GM23338 (cell line): ENCODE data around the gene RHOA. TPM values are rescaled to one million over a fixed set of nuclear protein-coding genes. Genes with fewer than 3 reads are reported as not detected.
"Not testable (repeated sequence)": the region's sequence is repeated elsewhere in the genome, so short reads cannot be mapped to it uniquely, and the experiment has no call there.

Source experiments
- ATAC-seq: fragments of 200-7000 bp; cut with Tn5 transposase; 3 replicates; pipeline ENCODE4 v1.9.1; 2020
- DNase-seq: peaks from one replicate; pipeline ENCODE4 v3.0.0-alpha.2; 2015; ENCODE audit warnings: low spot score
- H2AFZ ChIP-seq: fragments of 200-600 bp; sonication (generic); 2 replicates; pipeline ENCODE4 v1.8.0; 2016; ENCODE audit warnings: antibody characterized with exemption, mild to moderate bottlenecking, moderate library complexity
- H3F3A ChIP-seq: fragments of 200-600 bp; sonication (generic); replicated peaks from 2 replicates; pipeline ENCODE4 v1.8.0; 2017; ENCODE audit warnings: antibody characterized with exemption, mixed run types, low read depth
- H3K27ac ChIP-seq: fragments of 200-600 bp; sonication (generic); 2 replicates; pipeline ENCODE4 v1.6.1; 2016; ENCODE audit warnings: low read depth
- H3K27me3 ChIP-seq: fragments of 200-600 bp; sonication (generic); 2 replicates; pipeline ENCODE4 v1.8.0; 2016; ENCODE audit warnings: mild to moderate bottlenecking, mixed run types, moderate library complexity; ENCODE audit not compliant: insufficient read depth
- H3K36me3 ChIP-seq: fragments of 200-600 bp; sonication (generic); 2 replicates; pipeline ENCODE4 v1.8.0; 2016; ENCODE audit warnings: mild to moderate bottlenecking; ENCODE audit not compliant: insufficient read depth
- H3K4me1 ChIP-seq: fragments of 200-600 bp; sonication (generic); 2 replicates; pipeline ENCODE4 v1.8.0; 2016; ENCODE audit warnings: mild to moderate bottlenecking, moderate library complexity; ENCODE audit not compliant: insufficient read depth
- H3K4me2 ChIP-seq: fragments of 200-600 bp; sonication (generic); 2 replicates; pipeline ENCODE4 v1.7.1; 2017; ENCODE audit warnings: mixed run types
- H3K4me3 ChIP-seq: fragments of 200-600 bp; sonication (generic); 2 replicates; pipeline ENCODE4 v1.6.1; 2016; ENCODE audit warnings: mixed run types
- H3K79me2 ChIP-seq: fragments of 200-600 bp; sonication (generic); replicated peaks from 2 replicates; pipeline ENCODE4 v1.8.0; 2017; ENCODE audit warnings: mild to moderate bottlenecking; ENCODE audit not compliant: insufficient read depth
- H3K9me2 ChIP-seq: fragments of 200-600 bp; sonication (generic); 2 replicates; pipeline ENCODE4 v1.8.0; 2017; ENCODE audit not compliant: insufficient read depth
- H4K20me1 ChIP-seq: fragments of 200-600 bp; sonication (generic); replicated peaks from 2 replicates; pipeline ENCODE4 v1.8.0; 2017; ENCODE audit warnings: mild to moderate bottlenecking; ENCODE audit not compliant: insufficient read depth
- H3K27ac Mint-ChIP-seq: 2 replicates; pipeline ENCODE4 v1.8.0; 2020; ENCODE audit warnings: inconsistent platforms, mild to moderate bottlenecking, moderate library complexity, mixed read lengths
- H3K27me3 Mint-ChIP-seq: 3 replicates; pipeline ENCODE4 v1.8.0; 2022; ENCODE audit warnings: low read depth, mild to moderate bottlenecking, moderate library complexity, mixed read lengths, inconsistent platforms; ENCODE audit not compliant: insufficient read depth, poor library complexity
- H3K36me3 Mint-ChIP-seq: 3 replicates; pipeline ENCODE4 v1.8.0; 2021; ENCODE audit warnings: low read depth, mild to moderate bottlenecking, inconsistent platforms, moderate library complexity, mixed read lengths
- H3K4me1 Mint-ChIP-seq: 3 replicates; pipeline ENCODE4 v1.8.0; 2020; ENCODE audit warnings: mild to moderate bottlenecking, inconsistent platforms, mixed read lengths
- H3K4me3 Mint-ChIP-seq: 3 replicates; pipeline ENCODE4 v1.8.0; 2021; ENCODE audit warnings: moderate library complexity, mild to moderate bottlenecking, inconsistent platforms, mixed read lengths
- H3K9me3 Mint-ChIP-seq: 3 replicates; pipeline ENCODE4 v1.8.0; 2020; ENCODE audit warnings: moderate library complexity, mild to moderate bottlenecking, inconsistent platforms, mixed read lengths
- CREB1 ChIP-seq: fragments of 250-450 bp; sonication (Bioruptor Pico); IDR thresholded peaks from 2 replicates; pipeline ENCODE4 v1.5.0; 2020; ENCODE audit warnings: low read depth, mild to moderate bottlenecking, moderate library complexity
- EZH2 ChIP-seq: fragments of 200-600 bp; sonication (generic); IDR thresholded peaks from one replicate; pipeline ENCODE4 v1.8.0; 2017; ENCODE audit warnings: antibody characterized with exemption, mild to moderate bottlenecking, low read depth; ENCODE audit not compliant: unreplicated experiment
- NANOG ChIP-seq: IDR thresholded peaks from 2 replicates; pipeline ENCODE4 v1.6.1; 2016; ENCODE audit warnings: antibody characterized with exemption, borderline replicate concordance
- STAT1 ChIP-seq: IDR thresholded peaks from one replicate; pipeline ENCODE4 v1.6.1; 2016; ENCODE audit warnings: antibody characterized with exemption; ENCODE audit not compliant: unreplicated experiment
- ZNF114 ChIP-seq: fragments of 250-450 bp; sonication (Bioruptor Pico); IDR thresholded peaks from 2 replicates; pipeline ENCODE4 v1.5.0; 2020; ENCODE audit warnings: mild to moderate bottlenecking, moderate library complexity
- ZNF331 ChIP-seq: fragments of 250-450 bp; sonication (Bioruptor Pico); IDR thresholded peaks from 2 replicates; pipeline ENCODE4 v1.5.0; 2020; ENCODE audit warnings: low read depth, mild to moderate bottlenecking, moderate library complexity
- polyA plus RNA-seq: library from polyadenylated mRNA; unstranded; fragments of >200 nt; fragmentation: Nextera tagmentation; extraction: Ambion mirVana; gene quantifications from 2 replicates; pipeline ENCODE4 v1.2.1, GENCODE V29; 2016
- total RNA-seq: library from RNA; depleted of rRNA; stranded (reverse); fragments of >200 nt; shearing (Covaris generic); gene quantifications from 2 replicates; pipeline ENCODE4 v1.2.3, GENCODE V29; 2014
- TF ChIP-seq, protein P1 (sequence below): fragments of 250-450 bp; sonication (Bioruptor Pico); IDR thresholded peaks from 2 replicates; pipeline ENCODE4 v1.5.0; 2020; ENCODE audit warnings: mild to moderate bottlenecking, moderate library complexity
- TF ChIP-seq, protein P2 (sequence below): IDR thresholded peaks from 2 replicates; pipeline ENCODE4 v1.6.1; 2016; ENCODE audit warnings: antibody characterized with exemption

The RHOA gene
- total and polyA plus RNA-seq, 2 experiments from 2014 or later: 248 to 373 TPM

DNA sequence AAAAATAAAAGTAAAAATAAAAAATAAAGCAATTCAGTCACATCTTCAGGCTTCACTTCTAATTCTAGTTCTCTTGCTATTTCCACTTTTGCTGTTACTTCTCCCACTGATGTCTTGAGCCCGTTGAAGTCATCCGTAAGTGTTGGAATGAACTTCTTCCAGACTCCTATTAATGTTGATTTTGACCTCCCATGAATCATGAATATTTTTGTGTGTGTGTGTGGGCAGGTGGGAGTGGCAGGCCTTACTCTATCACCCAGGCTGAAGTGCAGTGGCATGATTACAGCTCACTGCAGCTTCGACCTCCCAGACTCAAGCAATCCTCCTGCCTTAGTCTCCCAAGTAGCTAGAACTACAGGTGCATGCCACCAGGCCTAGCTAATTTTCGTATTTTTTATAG lies 82.6 kb downstream of the RHOA start:
- ATAC-seq: no peak
- Histone ChIP-seq H3K4me2 (no peak overlapping the region), H2AFZ (no peak overlapping the region), H3F3A (0 out of 2 replicates have a peak, but pooled peaks cover 2% of the 10 kb centered on the region), H3K4me3 (no peak overlapping the region), H3K4me1 (no peaks in the 10 kb centered on the region), H3K27me3 (no peaks in the 10 kb centered on the region), H3K9me2 (no peaks in the 10 kb centered on the region), H3K36me3 (peaks cover 7% of the 10 kb centered on the region; the same call in 1 of the 2 replicates), H3K27ac (no peak overlapping the region), H4K20me1 (no peaks in the 10 kb centered on the region), H3K79me2 (no peaks in the 10 kb centered on the region)
- Mint-ChIP-seq H3K9me3 (no peaks in the 10 kb centered on the region), H3K27me3 (peaks cover 2% of the 10 kb centered on the region), H3K4me1 (no peaks in the 10 kb centered on the region), H3K27ac (no peak overlapping the region; the same call in 1 of the 2 replicates), H3K4me3 (no peak overlapping the region), H3K36me3 (peaks cover 72% of the 10 kb centered on the region)
- no peak for DNase-seq
- TF ChIP-seq NANOG (no peak), CREB1 (CRISPR knock-in tag) (no peak), ZNF114 (CRISPR knock-in tag) (no peak), EZH2 (no peak), ZNF331 (no peak), STAT1 (no peak)
- TF ChIP-seq, protein P1, sequence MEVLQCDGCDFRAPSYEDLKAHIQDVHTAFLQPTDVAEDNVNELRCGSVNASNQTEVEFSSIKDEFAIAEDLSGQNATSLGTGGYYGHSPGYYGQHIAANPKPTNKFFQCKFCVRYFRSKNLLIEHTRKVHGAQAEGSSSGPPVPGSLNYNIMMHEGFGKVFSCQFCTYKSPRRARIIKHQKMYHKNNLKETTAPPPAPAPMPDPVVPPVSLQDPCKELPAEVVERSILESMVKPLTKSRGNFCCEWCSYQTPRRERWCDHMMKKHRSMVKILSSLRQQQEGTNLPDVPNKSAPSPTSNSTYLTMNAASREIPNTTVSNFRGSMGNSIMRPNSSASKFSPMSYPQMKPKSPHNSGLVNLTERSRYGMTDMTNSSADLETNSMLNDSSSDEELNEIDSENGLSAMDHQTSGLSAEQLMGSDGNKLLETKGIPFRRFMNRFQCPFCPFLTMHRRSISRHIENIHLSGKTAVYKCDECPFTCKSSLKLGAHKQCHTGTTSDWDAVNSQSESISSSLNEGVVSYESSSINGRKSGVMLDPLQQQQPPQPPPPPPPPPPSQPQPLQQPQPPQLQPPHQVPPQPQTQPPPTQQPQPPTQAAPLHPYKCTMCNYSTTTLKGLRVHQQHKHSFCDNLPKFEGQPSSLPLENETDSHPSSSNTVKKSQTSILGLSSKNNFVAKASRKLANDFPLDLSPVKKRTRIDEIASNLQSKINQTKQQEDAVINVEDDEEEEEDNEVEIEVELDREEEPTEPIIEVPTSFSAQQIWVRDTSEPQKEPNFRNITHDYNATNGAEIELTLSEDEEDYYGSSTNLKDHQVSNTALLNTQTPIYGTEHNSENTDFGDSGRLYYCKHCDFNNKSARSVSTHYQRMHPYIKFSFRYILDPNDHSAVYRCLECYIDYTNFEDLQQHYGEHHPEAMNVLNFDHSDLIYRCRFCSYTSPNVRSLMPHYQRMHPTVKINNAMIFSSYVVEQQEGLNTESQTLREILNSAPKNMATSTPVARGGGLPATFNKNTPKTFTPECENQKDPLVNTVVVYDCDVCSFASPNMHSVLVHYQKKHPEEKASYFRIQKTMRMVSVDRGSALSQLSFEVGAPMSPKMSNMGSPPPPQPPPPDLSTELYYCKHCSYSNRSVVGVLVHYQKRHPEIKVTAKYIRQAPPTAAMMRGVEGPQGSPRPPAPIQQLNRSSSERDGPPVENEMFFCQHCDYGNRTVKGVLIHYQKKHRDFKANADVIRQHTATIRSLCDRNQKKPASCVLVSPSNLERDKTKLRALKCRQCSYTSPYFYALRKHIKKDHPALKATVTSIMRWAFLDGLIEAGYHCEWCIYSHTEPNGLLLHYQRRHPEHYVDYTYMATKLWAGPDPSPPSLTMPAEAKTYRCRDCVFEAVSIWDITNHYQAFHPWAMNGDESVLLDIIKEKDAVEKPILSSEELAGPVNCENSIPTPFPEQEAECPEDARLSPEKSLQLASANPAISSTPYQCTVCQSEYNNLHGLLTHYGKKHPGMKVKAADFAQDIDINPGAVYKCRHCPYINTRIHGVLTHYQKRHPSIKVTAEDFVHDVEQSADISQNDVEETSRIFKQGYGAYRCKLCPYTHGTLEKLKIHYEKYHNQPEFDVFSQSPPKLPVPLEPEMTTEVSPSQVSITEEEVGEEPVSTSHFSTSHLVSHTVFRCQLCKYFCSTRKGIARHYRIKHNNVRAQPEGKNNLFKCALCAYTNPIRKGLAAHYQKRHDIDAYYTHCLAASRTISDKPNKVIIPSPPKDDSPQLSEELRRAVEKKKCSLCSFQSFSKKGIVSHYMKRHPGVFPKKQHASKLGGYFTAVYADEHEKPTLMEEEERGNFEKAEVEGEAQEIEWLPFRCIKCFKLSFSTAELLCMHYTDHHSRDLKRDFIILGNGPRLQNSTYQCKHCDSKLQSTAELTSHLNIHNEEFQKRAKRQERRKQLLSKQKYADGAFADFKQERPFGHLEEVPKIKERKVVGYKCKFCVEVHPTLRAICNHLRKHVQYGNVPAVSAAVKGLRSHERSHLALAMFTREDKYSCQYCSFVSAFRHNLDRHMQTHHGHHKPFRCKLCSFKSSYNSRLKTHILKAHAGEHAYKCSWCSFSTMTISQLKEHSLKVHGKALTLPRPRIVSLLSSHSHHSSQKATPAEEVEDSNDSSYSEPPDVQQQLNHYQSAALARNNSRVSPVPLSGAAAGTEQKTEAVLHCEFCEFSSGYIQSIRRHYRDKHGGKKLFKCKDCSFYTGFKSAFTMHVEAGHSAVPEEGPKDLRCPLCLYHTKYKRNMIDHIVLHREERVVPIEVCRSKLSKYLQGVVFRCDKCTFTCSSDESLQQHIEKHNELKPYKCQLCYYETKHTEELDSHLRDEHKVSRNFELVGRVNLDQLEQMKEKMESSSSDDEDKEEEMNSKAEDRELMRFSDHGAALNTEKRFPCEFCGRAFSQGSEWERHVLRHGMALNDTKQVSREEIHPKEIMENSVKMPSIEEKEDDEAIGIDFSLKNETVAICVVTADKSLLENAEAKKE (CRISPR knock-in tag): no peak
- TF ChIP-seq, protein P2, sequence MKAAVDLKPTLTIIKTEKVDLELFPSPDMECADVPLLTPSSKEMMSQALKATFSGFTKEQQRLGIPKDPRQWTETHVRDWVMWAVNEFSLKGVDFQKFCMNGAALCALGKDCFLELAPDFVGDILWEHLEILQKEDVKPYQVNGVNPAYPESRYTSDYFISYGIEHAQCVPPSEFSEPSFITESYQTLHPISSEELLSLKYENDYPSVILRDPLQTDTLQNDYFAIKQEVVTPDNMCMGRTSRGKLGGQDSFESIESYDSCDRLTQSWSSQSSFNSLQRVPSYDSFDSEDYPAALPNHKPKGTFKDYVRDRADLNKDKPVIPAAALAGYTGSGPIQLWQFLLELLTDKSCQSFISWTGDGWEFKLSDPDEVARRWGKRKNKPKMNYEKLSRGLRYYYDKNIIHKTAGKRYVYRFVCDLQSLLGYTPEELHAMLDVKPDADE: no peak

DNA sequence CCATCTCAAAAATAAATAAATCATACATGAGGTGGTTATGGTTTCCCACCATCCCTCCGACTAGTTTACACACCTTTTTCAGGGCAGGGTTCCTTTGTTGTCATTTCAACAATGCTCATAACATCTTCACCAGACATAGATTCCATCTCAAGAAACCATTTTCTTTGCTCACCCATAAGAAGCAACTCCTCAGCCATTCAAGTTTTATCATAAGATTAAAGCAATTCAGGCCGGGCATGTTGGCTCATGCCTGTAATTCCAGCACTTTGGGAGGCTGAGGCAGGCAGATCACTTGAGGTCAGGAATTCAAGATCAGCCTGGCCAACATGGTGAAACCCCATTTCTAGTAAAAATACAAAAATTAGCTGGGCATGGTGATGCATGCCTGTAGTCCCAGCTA lies 83.4 kb downstream of the RHOA start:
- not testable (repeated sequence) for H2AFZ ChIP-seq, H3K9me2 ChIP-seq, H3K27ac ChIP-seq, H3F3A ChIP-seq, ATAC-seq, H3K4me1 ChIP-seq, H3K9me3 Mint-ChIP-seq, H3K27me3 ChIP-seq, H3K4me1 Mint-ChIP-seq, H3K4me2 ChIP-seq, H3K36me3 ChIP-seq, DNase-seq, H4K20me1 ChIP-seq, H3K4me3 Mint-ChIP-seq, H3K27me3 Mint-ChIP-seq, H3K79me2 ChIP-seq, H3K4me3 ChIP-seq
- H3K36me3 Mint-ChIP-seq: peaks cover 68% of the 10 kb centered on the region
- peak overlapping the region; percentile 86 for H3K27ac Mint-ChIP-seq
